ENCODE measurements around the gene NAPA.

- TF ChIP-seq POLR2A (IDR thresholded peaks at IDR 0.05; ENCODE audit: low read depth, low read length) (no peak), POLR2AphosphoS5 (IDR thresholded peaks at IDR 0.05; ENCODE audit: low read depth, low read length) (no peak), SPI1 (IDR thresholded peaks at IDR 0.05; ENCODE audit: low read depth, low read length) (no peak), TAF1 (IDR thresholded peaks at IDR 0.05; ENCODE audit: low read depth, low read length) (no peak), POU2F2 (IDR thresholded peaks at IDR 0.05; ENCODE audit: low read depth, low read length) (no peak)
Measured at GRCh38 chr19:47537493-47537892, 22.6 kb upstream of the NAPA start.
